ENCODE results near the gene ARHGEF39. TPM values are rescaled to one million over a fixed set of nuclear protein-coding genes. Genes with fewer than 3 reads are reported as not detected.

The ARHGEF39 gene
- total and polyA plus RNA-seq, 9 of the 15 experiments (the other 6 are each of a cell fraction or from before 2014, with no cell fraction given), result 2.8 to 21.7 (median 12.9) TPM

- peak; percentile 46 for TF ChIP-seq TAF1 (IDR thresholded peaks at IDR 0.05; ENCODE audit: control insufficient read depth, extremely low read depth, insufficient read depth, low read length, severe bottlenecking)
- TF ChIP-seq PTRF (tag; IDR thresholded peaks at IDR 0.05), result no peak
- no peak for TF ChIP-seq GTF3C2 (IDR thresholded peaks at IDR 0.05; ENCODE audit: borderline replicate concordance, extremely low read depth, insufficient read length)
- TF ChIP-seq CTBP1 (IDR thresholded peaks at IDR 0.05; ENCODE audit: borderline replicate concordance), result peak; percentile 46; the same call in 1 of the 2 replicates
- TF ChIP-seq MXD1 (CRISPR knock-in tag; IDR thresholded peaks at IDR 0.05; ENCODE audit: borderline replicate concordance, poor library complexity, severe bottlenecking), result no peak
- no peak for TF ChIP-seq IRF9 (tag; IDR thresholded peaks at IDR 0.05)
- no peak for TF ChIP-seq CTCFL (IDR thresholded peaks at IDR 0.05; ENCODE audit: borderline replicate concordance, insufficient read depth, low read depth, low read length, poor library complexity, severe bottlenecking)
- TF ChIP-seq TAF7 (tag; IDR thresholded peaks at IDR 0.05), result peak; percentile 39; the same call in 1 of the 2 replicates
- TF ChIP-seq CTCF (IDR thresholded peaks at IDR 0.05 in 2 of 3, conservative IDR thresholded peaks at IDR 0.05 in 1 of 3; ENCODE audit: insufficient read depth in 2 of 3, low read depth in 1 of 3, low read length in 3 of 3), result peak; percentile 47 to 71 (median 65)
- TF ChIP-seq ZNF146 (CRISPR knock-in tag; IDR thresholded peaks at IDR 0.05; ENCODE audit: unreplicated experiment), result no peak
- TF ChIP-seq E2F1 (CRISPR knock-in tag; IDR thresholded peaks at IDR 0.05), result no peak
- no peak for TF ChIP-seq HDGF (IDR thresholded peaks at IDR 0.05)
- peak; percentile 68 for TF ChIP-seq MEIS2 (IDR thresholded peaks at IDR 0.05; ENCODE audit: partially characterized antibody)
- peak; percentile 31 to 33; a peak in 3 of 4 replicates for TF ChIP-seq RAD21 (CRISPR knock-in tag; conservative IDR thresholded peaks at IDR 0.05 in 1 of 2, IDR thresholded peaks at IDR 0.05 in 1 of 2)
Measured at GRCh38 chr9:35658137-35658967, 6.6 kb downstream of the ARHGEF39 start, which contains the start of gene CCDC107 (continued).
